Measurements from ENCODE around the gene ATP6V0A1.

The ATP6V0A1 gene

DNA sequence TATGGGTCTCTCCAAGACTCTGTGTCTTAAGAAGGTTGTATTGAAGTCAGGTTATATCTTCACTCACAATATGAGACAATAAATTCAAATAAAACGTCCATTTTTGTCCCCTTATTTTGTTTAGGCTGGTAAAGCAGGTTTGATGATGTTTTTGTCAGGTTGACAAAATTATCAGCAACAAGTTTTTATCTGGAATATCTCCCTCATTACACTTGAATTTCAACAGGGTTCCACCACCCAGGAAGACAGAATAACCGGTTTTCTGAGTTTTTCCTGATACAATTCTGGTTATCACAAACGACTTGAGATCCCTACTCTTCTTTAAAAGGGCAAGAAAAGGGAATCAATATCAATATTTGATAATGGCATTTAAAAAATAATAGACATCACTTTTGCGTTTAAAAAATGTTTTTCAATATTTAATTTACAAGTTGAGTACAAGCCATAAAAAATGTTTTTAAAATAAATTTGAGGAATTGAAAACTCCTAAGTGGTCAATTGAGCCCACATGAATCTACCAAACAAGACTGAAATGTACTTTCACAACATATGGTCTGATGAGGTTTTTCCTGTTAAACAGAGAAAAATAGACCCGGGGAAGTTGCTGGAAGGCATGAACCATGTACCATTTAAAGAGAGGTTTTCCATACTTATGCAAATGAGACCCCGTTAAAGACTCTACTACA is 1.4 kb upstream of the ATP6V0A1 start:
- no peak overlapping the region for H3K4me3 ChIP-seq (replicated peaks; ENCODE audit: low read depth, low read length)
- TF ChIP-seq, protein P1, sequence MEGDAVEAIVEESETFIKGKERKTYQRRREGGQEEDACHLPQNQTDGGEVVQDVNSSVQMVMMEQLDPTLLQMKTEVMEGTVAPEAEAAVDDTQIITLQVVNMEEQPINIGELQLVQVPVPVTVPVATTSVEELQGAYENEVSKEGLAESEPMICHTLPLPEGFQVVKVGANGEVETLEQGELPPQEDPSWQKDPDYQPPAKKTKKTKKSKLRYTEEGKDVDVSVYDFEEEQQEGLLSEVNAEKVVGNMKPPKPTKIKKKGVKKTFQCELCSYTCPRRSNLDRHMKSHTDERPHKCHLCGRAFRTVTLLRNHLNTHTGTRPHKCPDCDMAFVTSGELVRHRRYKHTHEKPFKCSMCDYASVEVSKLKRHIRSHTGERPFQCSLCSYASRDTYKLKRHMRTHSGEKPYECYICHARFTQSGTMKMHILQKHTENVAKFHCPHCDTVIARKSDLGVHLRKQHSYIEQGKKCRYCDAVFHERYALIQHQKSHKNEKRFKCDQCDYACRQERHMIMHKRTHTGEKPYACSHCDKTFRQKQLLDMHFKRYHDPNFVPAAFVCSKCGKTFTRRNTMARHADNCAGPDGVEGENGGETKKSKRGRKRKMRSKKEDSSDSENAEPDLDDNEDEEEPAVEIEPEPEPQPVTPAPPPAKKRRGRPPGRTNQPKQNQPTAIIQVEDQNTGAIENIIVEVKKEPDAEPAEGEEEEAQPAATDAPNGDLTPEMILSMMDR (IDR thresholded peaks at IDR 0.05; ENCODE audit: low read length, missing control alignments), result no peak
- DNase-seq (ENCODE audit: low read depth), result peak; percentile 27

DNA sequence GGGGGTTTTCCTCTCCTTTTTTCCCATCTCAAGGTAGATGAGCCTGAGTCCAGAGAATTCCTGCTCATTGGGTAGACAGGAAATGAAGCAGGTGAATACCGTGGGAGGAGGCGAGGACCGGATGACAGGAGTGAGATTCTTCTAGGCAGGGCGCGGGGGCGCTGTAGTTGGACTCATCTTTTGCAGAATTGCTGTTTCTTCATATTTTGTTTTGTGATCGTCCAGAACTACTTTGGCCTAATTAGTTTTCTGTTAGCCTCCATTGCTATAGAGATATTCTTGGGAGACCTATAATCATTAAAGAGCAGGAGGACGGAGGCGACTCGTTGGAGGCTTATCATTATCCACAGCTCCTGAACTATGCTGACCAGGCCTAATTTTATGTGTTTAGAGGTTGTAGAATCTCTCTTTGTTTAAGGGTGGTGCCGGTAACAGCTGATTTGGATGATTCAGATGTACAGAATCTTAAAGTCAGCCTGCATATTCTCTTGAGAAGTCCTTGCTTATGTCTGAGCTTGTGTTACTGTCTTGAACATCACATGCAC is 650 bp downstream of the ATP6V0A1 start:
- H3K4me3 ChIP-seq (replicated peaks; ENCODE audit: low read depth, low read length), result peak overlapping the region; percentile 85
- TF ChIP-seq, protein P1 (IDR thresholded peaks at IDR 0.05; ENCODE audit: low read length, missing control alignments), result peak; percentile 30
- peak; percentile 49 for DNase-seq (ENCODE audit: low read depth)

GRCh38 chr17:42459801-42460281 is 1.2 kb downstream of the ATP6V0A1 start:
- H3K4me3 ChIP-seq (replicated peaks; ENCODE audit: low read depth, low read length), result peak overlapping the region; percentile 85
- TF ChIP-seq, protein P1 (IDR thresholded peaks at IDR 0.05; ENCODE audit: low read length, missing control alignments), result no peak
- peak; percentile 69 for DNase-seq (ENCODE audit: low read depth)

DNA sequence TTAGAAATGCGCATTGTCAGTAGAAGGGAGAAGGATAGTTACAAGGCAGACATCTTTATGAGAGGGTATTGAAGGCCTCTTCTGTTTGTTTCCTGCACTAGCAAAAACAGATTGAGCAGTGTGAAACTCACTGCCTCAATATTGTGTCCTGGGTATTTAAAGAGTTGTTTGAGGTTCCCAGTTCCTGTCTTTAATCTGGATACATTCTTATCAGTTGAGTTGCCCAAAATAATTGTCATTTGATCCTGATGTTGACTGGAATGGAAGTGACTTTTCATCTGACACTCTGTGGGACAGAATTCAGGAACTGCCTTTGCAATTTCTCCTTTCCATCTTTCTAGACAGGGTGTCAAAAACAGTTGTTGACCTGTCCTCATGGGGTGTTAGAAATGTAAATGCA is 1.7 kb downstream of the ATP6V0A1 start:
- DNase-seq (ENCODE audit: low read depth), result no peak

GRCh38 chr17:42463976-42464400 is 5.3 kb downstream of the ATP6V0A1 start:
- DNase-seq (ENCODE audit: low read depth), result no peak
- TF ChIP-seq, protein P1 (IDR thresholded peaks at IDR 0.05; ENCODE audit: low read length, missing control alignments), result no peak
- no peak overlapping the region for H3K4me3 ChIP-seq (replicated peaks; ENCODE audit: low read depth, low read length)

More for the DNA sequence above, 1.7 kb downstream of the ATP6V0A1 start:
- TF ChIP-seq, protein P1 (IDR thresholded peaks at IDR 0.05; ENCODE audit: low read length, missing control alignments), result no peak
- H3K4me3 ChIP-seq (replicated peaks; ENCODE audit: low read depth, low read length), result peak overlapping the region; percentile 85

DNA sequence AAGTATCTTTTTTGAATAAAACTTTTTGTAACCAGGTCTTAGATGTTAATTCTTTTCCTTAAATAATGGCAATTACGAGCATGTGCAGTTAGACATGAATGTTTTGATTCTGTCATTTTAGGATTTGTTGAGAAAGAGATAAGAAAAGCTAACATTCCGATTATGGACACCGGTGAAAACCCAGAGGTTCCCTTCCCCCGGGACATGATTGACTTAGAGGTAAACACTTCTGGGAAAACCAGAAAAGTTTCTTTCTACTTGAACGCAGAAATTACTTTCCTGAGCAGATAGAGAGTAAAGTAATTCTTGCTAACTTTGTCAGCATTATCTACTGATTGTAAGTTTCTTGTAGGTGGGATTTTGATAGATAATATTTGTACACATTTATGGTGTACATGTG is 9.2 kb downstream of the ATP6V0A1 start:
- no peak for DNase-seq (ENCODE audit: low read depth)
- TF ChIP-seq, protein P1 (IDR thresholded peaks at IDR 0.05; ENCODE audit: low read length, missing control alignments), result no peak
- H3K4me3 ChIP-seq (replicated peaks; ENCODE audit: low read depth, low read length), result no peak overlapping the region

Data from fibroblast of pulmonary artery (primary cell).